ENCODE results near the gene TPRKB. TPM values are rescaled to one million over a fixed set of nuclear protein-coding genes. Genes with fewer than 3 reads are reported as not detected.

TPRKB gene
- total RNA-seq, 1 experiment from 2014 or later, result 38.5 TPM

- intact Hi-C loops (cut with micrococcal nuclease; ENCODE audit: unreplicated experiment), result no loop called here
- H3K9me3 ChIP-seq (ENCODE audit: control insufficient read depth, insufficient read depth, low read depth, low read length), result no peaks in the 10 kb centered on the region; the same call in 1 of the 2 replicates
- no peaks in the 10 kb centered on the region for H3K36me3 ChIP-seq (ENCODE audit: control insufficient read depth, insufficient read depth, low read length)
- CTCF ChIA-PET, result no interaction called here
- TF ChIP-seq POLR2AphosphoS5 (IDR thresholded peaks at IDR 0.05; ENCODE audit: low read depth, low read length), result no peak
- TF ChIP-seq TCF7L2 (IDR thresholded peaks at IDR 0.05; ENCODE audit: low read depth, low read length), result no peak
- TF ChIP-seq CTCF (IDR thresholded peaks at IDR 0.05), result no peak
- no peak for TF ChIP-seq SIN3A (IDR thresholded peaks at IDR 0.05; ENCODE audit: borderline replicate concordance, insufficient read depth, low read depth, low read length)
- TF ChIP-seq REST (IDR thresholded peaks at IDR 0.05; ENCODE audit: insufficient read depth in 1 of 2, low read depth in 2 of 2, low read length in 1 of 2), result no peak
- H3K4me3 ChIP-seq (ENCODE audit: low read depth in 2 of 2, low read length in 2 of 2), result no peak overlapping the region
- DNase-seq (ENCODE audit: low read depth, low spot score) (no peak), ATAC-seq (no peak)
- in situ Hi-C loops (cut with HindIII; ENCODE audit: low pct_unique_long_range_greater_than_20kb, low sequenced_read_pairs), result no loop called here
- H3K27ac ChIP-seq (ENCODE audit: low read length), result no peak overlapping the region
- H3K27me3 ChIP-seq (ENCODE audit: control insufficient read depth, insufficient read depth, low read length), result no peaks in the 10 kb centered on the region
- no TSS peak for BruUV-seq (replicated peaks)
- POLR2A ChIA-PET, result no interaction called here
- no peaks in the 10 kb centered on the region for H3K4me1 ChIP-seq (ENCODE audit: control insufficient read depth, insufficient read depth, low read length)
Measured at GRCh38 chr2:73714091-73714490, 23.1 kb downstream of the TPRKB start.

GRCh38 chr2:73708527-73708926 is 28.6 kb downstream of the TPRKB start:
- intact Hi-C loops (cut with micrococcal nuclease; ENCODE audit: unreplicated experiment) (no loop called here), in situ Hi-C loops (cut with HindIII; ENCODE audit: low pct_unique_long_range_greater_than_20kb, low sequenced_read_pairs) (no loop called here)
- Histone ChIP-seq H3K36me3 (ENCODE audit: control insufficient read depth, insufficient read depth, low read length) (no peaks in the 10 kb centered on the region), H3K4me1 (ENCODE audit: control insufficient read depth, insufficient read depth, low read length) (no peaks in the 10 kb centered on the region), H3K9me3 (ENCODE audit: control insufficient read depth, insufficient read depth, low read depth, low read length) (no peaks in the 10 kb centered on the region), H3K4me3 (ENCODE audit: low read depth in 2 of 2, low read length in 2 of 2) (no peak overlapping the region), H3K27me3 (ENCODE audit: control insufficient read depth, insufficient read depth, low read length) (no peaks in the 10 kb centered on the region), H3K27ac (ENCODE audit: low read length) (no peak overlapping the region)
- ChIA-PET POLR2A (interaction anchor here (0.6 kb wide), 1 partner anchor 118 kb away, joined by 3 read pairs; no protein-coding TSS in a partner anchor), CTCF (no interaction called here)
- DNase-seq (ENCODE audit: low read depth, low spot score) (no peak), ATAC-seq (no peak)
- BruUV-seq (replicated peaks), result no TSS peak
- TF ChIP-seq POLR2AphosphoS5 (IDR thresholded peaks at IDR 0.05; ENCODE audit: low read depth, low read length) (no peak), CTCF (IDR thresholded peaks at IDR 0.05) (no peak), REST (IDR thresholded peaks at IDR 0.05; ENCODE audit: insufficient read depth in 1 of 2, low read depth in 2 of 2, low read length in 1 of 2) (no peak), TCF7L2 (IDR thresholded peaks at IDR 0.05; ENCODE audit: low read depth, low read length) (no peak), SIN3A (IDR thresholded peaks at IDR 0.05; ENCODE audit: borderline replicate concordance, insufficient read depth, low read depth, low read length) (no peak)

All from Panc1 (cell line).